ENCODE measurements around the gene TRIM54. TPM values are rescaled to one million over a fixed set of nuclear protein-coding genes. Genes with fewer than 3 reads are reported as not detected.

The TRIM54 gene
- not detected for polyA plus RNA-seq (2013, experiment 1 of 4)
- polyA plus RNA-seq (2013, experiment 2 of 4): not detected
- polyA plus RNA-seq (2013, experiment 3 of 4): not detected
- polyA plus RNA-seq (2013, experiment 4 of 4): not detected

DNA sequence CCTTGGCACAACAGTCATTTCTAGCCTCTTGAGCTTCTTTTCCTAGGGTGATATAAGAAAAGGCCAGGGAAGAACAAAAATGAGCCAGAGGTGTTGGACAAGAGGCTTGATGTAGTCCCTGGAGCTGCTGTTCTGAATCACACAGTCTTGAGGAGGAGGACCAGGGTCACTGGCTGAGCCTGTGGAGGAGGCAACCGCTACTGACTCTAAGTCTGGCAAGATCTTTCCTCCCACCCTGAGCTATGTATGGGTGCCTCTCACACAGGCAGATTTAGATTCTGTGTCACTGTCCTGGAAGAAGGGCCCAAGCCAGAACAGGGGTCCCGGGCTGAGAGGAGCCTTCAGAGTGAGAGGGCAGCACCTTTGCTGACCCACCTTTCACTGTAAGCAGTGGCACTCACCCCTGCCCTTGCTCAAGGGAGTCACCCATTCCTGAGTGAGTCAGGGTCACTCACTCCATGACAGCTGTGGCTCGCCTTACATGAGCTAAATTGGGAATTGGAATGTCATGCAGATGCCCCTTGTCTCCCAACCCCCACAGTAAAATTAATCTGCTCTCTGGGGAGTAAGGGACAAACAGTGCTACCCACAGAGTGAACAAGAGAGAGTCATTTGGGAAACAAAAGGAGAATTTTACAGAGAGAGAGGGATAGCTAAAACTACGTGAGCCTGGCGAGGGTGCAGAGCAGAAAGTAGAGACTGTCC, at the start of gene TRIM54:
TSS of gene TRIM54 (plus strand) at position 575 of the 705 bp plus-strand sequence. CDS start 303 bp downstream, outside the sequence.
- H3K36me3 ChIP-seq (ENCODE audit: control insufficient read depth, insufficient read depth, low read length): no peaks in the 10 kb centered on the region
- H3K9me3 ChIP-seq (ENCODE audit: control insufficient read depth, low read length): no peaks in the 10 kb centered on the region
- H3K27me3 ChIP-seq (ENCODE audit: control insufficient read depth, insufficient read depth, low read length, poor library complexity, severe bottlenecking): peaks cover 8% of the 10 kb centered on the region
- WGBS, 2 experiments: 32 to 35% methylated on average over 5 of the region's 5 CpGs
- H3K4me1 ChIP-seq (ENCODE audit: control insufficient read depth, insufficient read depth, low read length): peaks cover 9% of the 10 kb centered on the region
- H3K27ac ChIP-seq (ENCODE audit: insufficient read depth, low read depth, low read length, poor library complexity, severe bottlenecking): no peak within 1 kb of the TSS
- H3K4me3 ChIP-seq (ENCODE audit: insufficient read depth, low read depth, low read length): no peak within 1 kb of the TSS

GRCh38 chr2:27233341-27233740, 48.9 kb upstream of the TRIM54 start:
- no peaks in the 10 kb centered on the region for H3K4me1 ChIP-seq (ENCODE audit: control insufficient read depth, insufficient read depth, low read length)
- H3K27ac ChIP-seq (ENCODE audit: insufficient read depth, low read depth, low read length, poor library complexity, severe bottlenecking): no peak overlapping the region
- H3K9me3 ChIP-seq (ENCODE audit: control insufficient read depth, low read length): no peaks in the 10 kb centered on the region
- peaks cover 77% of the 10 kb centered on the region for H3K36me3 ChIP-seq (ENCODE audit: control insufficient read depth, insufficient read depth, low read length)
- H3K27me3 ChIP-seq (ENCODE audit: control insufficient read depth, insufficient read depth, low read length, poor library complexity, severe bottlenecking): no peaks in the 10 kb centered on the region
- no peak overlapping the region for H3K4me3 ChIP-seq (ENCODE audit: insufficient read depth, low read depth, low read length)
- WGBS, 2 experiments: 96 to 98% methylated on average over 14 of the region's 14 CpGs

DNA sequence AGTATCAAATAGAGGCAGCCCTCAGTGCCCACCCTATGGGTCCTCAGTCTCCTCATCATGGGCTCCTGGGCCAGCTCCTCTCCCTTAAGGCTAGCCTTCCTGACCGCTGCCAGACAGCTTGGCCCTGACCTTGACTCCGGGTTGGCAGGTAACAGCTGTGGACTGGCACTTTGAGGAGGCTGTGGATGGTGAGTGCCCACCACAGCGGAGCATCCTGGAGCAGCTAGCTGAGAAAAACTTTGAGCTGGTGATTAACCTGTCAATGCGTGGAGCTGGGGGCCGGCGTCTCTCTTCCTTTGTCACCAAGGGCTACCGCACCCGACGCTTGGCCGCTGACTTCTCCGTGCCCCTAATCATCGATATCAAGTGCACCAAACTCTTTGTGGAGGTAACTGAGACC, 46.1 kb upstream of the TRIM54 start:
- H3K9me3 ChIP-seq (ENCODE audit: control insufficient read depth, low read length): no peaks in the 10 kb centered on the region
- H3K4me3 ChIP-seq (ENCODE audit: insufficient read depth, low read depth, low read length): no peak overlapping the region
- peaks cover 87% of the 10 kb centered on the region for H3K36me3 ChIP-seq (ENCODE audit: control insufficient read depth, insufficient read depth, low read length)
- no peak overlapping the region for H3K27ac ChIP-seq (ENCODE audit: insufficient read depth, low read depth, low read length, poor library complexity, severe bottlenecking)
- no peaks in the 10 kb centered on the region for H3K4me1 ChIP-seq (ENCODE audit: control insufficient read depth, insufficient read depth, low read length)
- 95 to 96% methylated on average over 12 of the region's 12 CpGs for WGBS, 2 experiments
- H3K27me3 ChIP-seq (ENCODE audit: control insufficient read depth, insufficient read depth, low read length, poor library complexity, severe bottlenecking): no peaks in the 10 kb centered on the region

DNA sequence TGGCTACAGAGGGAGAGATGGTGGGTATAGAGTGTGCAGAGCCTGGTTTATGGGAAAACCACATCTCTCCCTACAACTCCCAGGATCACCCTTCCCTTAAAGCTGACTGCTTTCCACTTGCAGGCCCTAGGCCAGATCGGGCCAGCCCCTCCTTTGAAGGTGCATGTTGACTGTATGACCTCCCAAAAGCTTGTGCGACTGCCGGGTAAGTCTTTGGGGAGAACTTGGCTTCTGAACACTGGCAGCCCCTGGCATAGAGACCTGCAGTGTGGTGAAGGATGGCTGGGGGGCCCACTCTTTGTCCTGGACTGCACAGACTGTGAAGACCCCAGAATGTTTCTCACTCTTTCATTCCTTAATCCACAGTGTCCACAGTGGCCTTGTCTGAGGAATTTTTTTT, 45.6 kb upstream of the TRIM54 start:
- Histone ChIP-seq H3K4me1 (ENCODE audit: control insufficient read depth, insufficient read depth, low read length) (no peaks in the 10 kb centered on the region), H3K9me3 (ENCODE audit: control insufficient read depth, low read length) (no peaks in the 10 kb centered on the region), H3K36me3 (ENCODE audit: control insufficient read depth, insufficient read depth, low read length) (peaks cover 88% of the 10 kb centered on the region), H3K27ac (ENCODE audit: insufficient read depth, low read depth, low read length, poor library complexity, severe bottlenecking) (no peak overlapping the region), H3K4me3 (ENCODE audit: insufficient read depth, low read depth, low read length) (no peak overlapping the region), H3K27me3 (ENCODE audit: control insufficient read depth, insufficient read depth, low read length, poor library complexity, severe bottlenecking) (no peaks in the 10 kb centered on the region)
- 97 to 98% methylated on average over 3 of the region's 3 CpGs for WGBS, 2 experiments

GRCh38 chr2:27237341-27237945, 44.8 kb upstream of the TRIM54 start:
- Histone ChIP-seq H3K27me3 (ENCODE audit: control insufficient read depth, insufficient read depth, low read length, poor library complexity, severe bottlenecking) (no peaks in the 10 kb centered on the region), H3K9me3 (ENCODE audit: control insufficient read depth, low read length) (no peaks in the 10 kb centered on the region), H3K4me3 (ENCODE audit: insufficient read depth, low read depth, low read length) (no peak overlapping the region), H3K36me3 (ENCODE audit: control insufficient read depth, insufficient read depth, low read length) (peaks cover 88% of the 10 kb centered on the region), H3K4me1 (ENCODE audit: control insufficient read depth, insufficient read depth, low read length) (no peaks in the 10 kb centered on the region), H3K27ac (ENCODE audit: insufficient read depth, low read depth, low read length, poor library complexity, severe bottlenecking) (no peak overlapping the region)
- 96% methylated on average over 15 of the region's 15 CpGs for WGBS, 2 experiments

- H3K9me3 ChIP-seq (ENCODE audit: control insufficient read depth, low read length): no peaks in the 10 kb centered on the region
- 95 to 98% methylated on average over 8 of the region's 8 CpGs for WGBS, 2 experiments
- peaks cover 87% of the 10 kb centered on the region for H3K36me3 ChIP-seq (ENCODE audit: control insufficient read depth, insufficient read depth, low read length)
- H3K4me1 ChIP-seq (ENCODE audit: control insufficient read depth, insufficient read depth, low read length): no peaks in the 10 kb centered on the region
- no peaks in the 10 kb centered on the region for H3K27me3 ChIP-seq (ENCODE audit: control insufficient read depth, insufficient read depth, low read length, poor library complexity, severe bottlenecking)
- no peak overlapping the region for H3K27ac ChIP-seq (ENCODE audit: insufficient read depth, low read depth, low read length, poor library complexity, severe bottlenecking)
- H3K4me3 ChIP-seq (ENCODE audit: insufficient read depth, low read depth, low read length): no peak overlapping the region
These were observed 43.3 kb upstream of the TRIM54 start for GRCh38 chr2:27238976-27239375.

DNA sequence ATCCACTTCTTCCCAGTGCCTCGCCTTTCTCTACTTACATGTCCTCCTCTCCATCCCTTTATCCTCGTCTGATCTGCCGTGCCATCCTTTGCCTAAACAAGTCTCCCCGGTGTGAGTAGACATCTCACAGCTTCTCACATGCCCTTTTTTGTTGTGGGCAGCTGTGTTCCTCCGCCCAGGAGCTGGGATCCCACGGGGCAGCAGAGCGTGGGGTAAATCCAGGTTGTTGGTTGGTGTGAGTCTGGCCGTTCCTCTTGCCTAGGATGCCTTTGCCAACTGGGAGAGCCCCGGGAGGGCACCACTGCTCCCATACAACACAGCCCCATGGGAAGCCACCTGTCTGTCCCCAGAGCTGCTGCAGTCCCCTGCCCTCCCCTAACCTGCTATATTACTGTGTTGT, 41.8 kb upstream of the TRIM54 start:
- Histone ChIP-seq H3K4me3 (ENCODE audit: insufficient read depth, low read depth, low read length) (no peak overlapping the region), H3K27me3 (ENCODE audit: control insufficient read depth, insufficient read depth, low read length, poor library complexity, severe bottlenecking) (no peaks in the 10 kb centered on the region), H3K36me3 (ENCODE audit: control insufficient read depth, insufficient read depth, low read length) (peaks cover 79% of the 10 kb centered on the region), H3K4me1 (ENCODE audit: control insufficient read depth, insufficient read depth, low read length) (no peaks in the 10 kb centered on the region), H3K9me3 (ENCODE audit: control insufficient read depth, low read length) (no peaks in the 10 kb centered on the region), H3K27ac (ENCODE audit: insufficient read depth, low read depth, low read length, poor library complexity, severe bottlenecking) (no peak overlapping the region)
- WGBS, 2 experiments: 95 to 97% methylated on average over 9 of the region's 9 CpGs

DNA sequence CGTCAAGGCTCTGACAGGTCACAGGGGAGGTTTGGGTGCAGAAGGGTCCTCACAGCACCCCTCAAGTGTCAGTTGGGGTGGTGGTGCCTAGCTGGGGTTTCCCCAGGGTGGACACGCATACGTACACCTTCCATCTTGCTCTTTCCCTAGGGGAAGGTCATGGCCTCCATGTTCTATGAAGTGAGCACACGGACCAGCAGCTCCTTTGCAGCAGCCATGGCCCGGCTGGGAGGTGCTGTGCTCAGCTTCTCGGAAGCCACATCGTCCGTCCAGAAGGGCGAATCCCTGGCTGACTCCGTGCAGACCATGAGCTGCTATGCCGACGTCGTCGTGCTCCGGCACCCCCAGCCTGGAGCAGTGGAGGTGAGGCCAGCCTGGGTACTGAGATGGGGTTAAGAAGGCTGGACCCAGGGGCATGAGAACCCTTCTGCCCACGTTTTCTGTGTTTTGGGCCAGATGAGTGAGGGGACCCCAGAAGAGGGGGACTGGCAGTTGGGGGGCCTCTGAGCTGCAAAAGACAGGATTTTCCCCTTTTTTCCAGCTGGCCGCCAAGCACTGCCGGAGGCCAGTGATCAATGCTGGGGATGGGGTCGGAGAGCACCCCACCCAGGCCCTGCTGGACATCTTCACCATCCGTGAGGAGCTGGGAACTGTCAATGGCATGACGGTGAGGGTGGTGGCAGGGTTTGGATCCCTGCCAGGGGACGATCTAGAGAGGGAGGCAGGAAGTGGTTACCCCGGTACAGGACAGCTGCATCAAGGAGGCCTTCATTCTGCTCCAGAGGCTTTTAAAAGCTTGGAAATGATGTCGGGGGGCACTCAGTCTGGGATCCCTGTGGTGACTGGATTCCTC, 40.2 kb upstream of the TRIM54 start:
- WGBS, 2 experiments: 95 to 96% methylated on average over 24 of the region's 24 CpGs
- H3K27me3 ChIP-seq (ENCODE audit: control insufficient read depth, insufficient read depth, low read length, poor library complexity, severe bottlenecking): no peaks in the 10 kb centered on the region
- H3K36me3 ChIP-seq (ENCODE audit: control insufficient read depth, insufficient read depth, low read length): peaks cover 66% of the 10 kb centered on the region
- H3K9me3 ChIP-seq (ENCODE audit: control insufficient read depth, low read length): no peaks in the 10 kb centered on the region
- no peak overlapping the region for H3K4me3 ChIP-seq (ENCODE audit: insufficient read depth, low read depth, low read length)
- H3K4me1 ChIP-seq (ENCODE audit: control insufficient read depth, insufficient read depth, low read length): no peaks in the 10 kb centered on the region
- H3K27ac ChIP-seq (ENCODE audit: insufficient read depth, low read depth, low read length, poor library complexity, severe bottlenecking): no peak overlapping the region

- Histone ChIP-seq H3K27me3 (ENCODE audit: control insufficient read depth, insufficient read depth, low read length, poor library complexity, severe bottlenecking) (no peaks in the 10 kb centered on the region), H3K4me1 (ENCODE audit: control insufficient read depth, insufficient read depth, low read length) (no peaks in the 10 kb centered on the region), H3K27ac (ENCODE audit: insufficient read depth, low read depth, low read length, poor library complexity, severe bottlenecking) (no peak overlapping the region), H3K4me3 (ENCODE audit: insufficient read depth, low read depth, low read length) (no peak overlapping the region), H3K9me3 (ENCODE audit: control insufficient read depth, low read length) (no peaks in the 10 kb centered on the region), H3K36me3 (ENCODE audit: control insufficient read depth, insufficient read depth, low read length) (peaks cover 60% of the 10 kb centered on the region)
- WGBS, 2 experiments: 96 to 97% methylated on average over 16 of the region's 16 CpGs
These were observed 39.6 kb upstream of the TRIM54 start for GRCh38 chr2:27242614-27242951.
